DND-41 (cell line): ENCODE data around the gene LRRC38.

ENCODE experiments used
- EZH2 ChIP-seq: IDR thresholded peaks from 3 replicates; pipeline ENCODE4 v1.6.1; 2012; ENCODE audit warnings: borderline replicate concordance, low read depth, mild to moderate bottlenecking, moderate library complexity, low read length, inconsistent platforms; ENCODE audit not compliant: severe bottlenecking
- TF ChIP-seq, protein P1 (sequence below): IDR thresholded peaks from 2 replicates; pipeline ENCODE4 v1.5.1; 2012; ENCODE audit warnings: borderline replicate concordance, low read length, moderate library complexity, mild to moderate bottlenecking; ENCODE audit not compliant: poor library complexity, severe bottlenecking; ENCODE audit errors: extremely low read depth

DNA sequence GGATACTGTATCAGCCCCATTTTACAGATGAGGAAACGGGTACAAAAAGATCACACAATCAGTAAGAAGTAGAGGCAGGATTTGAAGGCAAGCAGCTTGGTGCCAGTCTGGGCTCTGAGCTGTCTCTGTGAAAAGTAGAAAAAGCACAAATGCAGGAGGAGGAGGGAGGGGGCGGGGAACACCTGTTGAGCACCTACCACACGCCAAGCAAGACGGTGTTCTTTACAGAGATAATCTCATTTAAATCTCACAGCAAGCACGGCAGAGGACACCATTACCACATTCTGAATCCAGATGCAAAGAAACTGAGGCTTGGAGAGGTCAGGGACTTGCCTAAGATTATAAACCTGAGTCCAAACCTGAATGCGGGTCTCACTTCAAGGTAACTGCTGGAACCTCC is 3.3 kb downstream of the LRRC38 start:
- TF ChIP-seq, protein P1, sequence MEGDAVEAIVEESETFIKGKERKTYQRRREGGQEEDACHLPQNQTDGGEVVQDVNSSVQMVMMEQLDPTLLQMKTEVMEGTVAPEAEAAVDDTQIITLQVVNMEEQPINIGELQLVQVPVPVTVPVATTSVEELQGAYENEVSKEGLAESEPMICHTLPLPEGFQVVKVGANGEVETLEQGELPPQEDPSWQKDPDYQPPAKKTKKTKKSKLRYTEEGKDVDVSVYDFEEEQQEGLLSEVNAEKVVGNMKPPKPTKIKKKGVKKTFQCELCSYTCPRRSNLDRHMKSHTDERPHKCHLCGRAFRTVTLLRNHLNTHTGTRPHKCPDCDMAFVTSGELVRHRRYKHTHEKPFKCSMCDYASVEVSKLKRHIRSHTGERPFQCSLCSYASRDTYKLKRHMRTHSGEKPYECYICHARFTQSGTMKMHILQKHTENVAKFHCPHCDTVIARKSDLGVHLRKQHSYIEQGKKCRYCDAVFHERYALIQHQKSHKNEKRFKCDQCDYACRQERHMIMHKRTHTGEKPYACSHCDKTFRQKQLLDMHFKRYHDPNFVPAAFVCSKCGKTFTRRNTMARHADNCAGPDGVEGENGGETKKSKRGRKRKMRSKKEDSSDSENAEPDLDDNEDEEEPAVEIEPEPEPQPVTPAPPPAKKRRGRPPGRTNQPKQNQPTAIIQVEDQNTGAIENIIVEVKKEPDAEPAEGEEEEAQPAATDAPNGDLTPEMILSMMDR, result no peak
- TF ChIP-seq EZH2, result no peak
